OCI-LY1 (cell line): ENCODE data around the gene CDKN2B-AS1.

Experiments
- EZH2 ChIP-seq: fragments of 200-600 bp; sonication (generic), shearing (Covaris generic); IDR thresholded peaks from 2 replicates; pipeline ENCODE4 v1.8.0; 2017; ENCODE audit warnings: borderline replicate concordance, mixed run types, mild to moderate bottlenecking, antibody characterized with exemption, low read length, moderate library complexity, mixed read lengths
- TF ChIP-seq, protein P1 (sequence below): fragments of 200-600 bp; sonication (generic), shearing (Covaris generic); IDR thresholded peaks from 2 replicates; pipeline ENCODE4 v1.5.1; 2017; ENCODE audit warnings: mild to moderate bottlenecking, antibody characterized with exemption, low read length, moderate library complexity, mixed read lengths

DNA sequence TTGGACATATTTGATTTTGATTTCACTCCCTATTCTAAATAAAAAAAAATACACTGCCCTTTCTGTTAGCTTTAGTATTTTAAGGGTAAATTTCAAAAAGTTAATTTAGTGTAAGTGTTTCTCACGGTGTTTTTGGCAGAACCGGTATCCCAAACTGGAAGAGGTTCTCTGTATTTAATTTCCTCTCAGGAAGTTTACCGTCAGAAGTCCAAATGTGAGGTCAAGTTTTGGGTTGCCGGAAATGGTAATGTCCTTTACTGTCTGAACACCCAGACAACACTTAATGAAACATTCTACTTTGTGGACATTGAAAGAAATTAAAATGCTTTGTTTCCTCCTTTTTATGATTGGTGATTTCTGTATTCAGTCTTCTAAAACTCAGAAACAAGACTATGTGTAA, 163.2 kb downstream of the CDKN2B-AS1 start:
- TF ChIP-seq, protein P1, sequence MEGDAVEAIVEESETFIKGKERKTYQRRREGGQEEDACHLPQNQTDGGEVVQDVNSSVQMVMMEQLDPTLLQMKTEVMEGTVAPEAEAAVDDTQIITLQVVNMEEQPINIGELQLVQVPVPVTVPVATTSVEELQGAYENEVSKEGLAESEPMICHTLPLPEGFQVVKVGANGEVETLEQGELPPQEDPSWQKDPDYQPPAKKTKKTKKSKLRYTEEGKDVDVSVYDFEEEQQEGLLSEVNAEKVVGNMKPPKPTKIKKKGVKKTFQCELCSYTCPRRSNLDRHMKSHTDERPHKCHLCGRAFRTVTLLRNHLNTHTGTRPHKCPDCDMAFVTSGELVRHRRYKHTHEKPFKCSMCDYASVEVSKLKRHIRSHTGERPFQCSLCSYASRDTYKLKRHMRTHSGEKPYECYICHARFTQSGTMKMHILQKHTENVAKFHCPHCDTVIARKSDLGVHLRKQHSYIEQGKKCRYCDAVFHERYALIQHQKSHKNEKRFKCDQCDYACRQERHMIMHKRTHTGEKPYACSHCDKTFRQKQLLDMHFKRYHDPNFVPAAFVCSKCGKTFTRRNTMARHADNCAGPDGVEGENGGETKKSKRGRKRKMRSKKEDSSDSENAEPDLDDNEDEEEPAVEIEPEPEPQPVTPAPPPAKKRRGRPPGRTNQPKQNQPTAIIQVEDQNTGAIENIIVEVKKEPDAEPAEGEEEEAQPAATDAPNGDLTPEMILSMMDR, result no peak
- TF ChIP-seq EZH2, result no peak
